Endothelial cell of hepatic sinusoid (primary cell): Measurements from ENCODE around the gene MRPS18A.
"Not testable (repeated sequence)": the region's sequence is repeated elsewhere in the genome, so short reads cannot be mapped to it uniquely, and the experiment has no call there.

Experiments used
- in situ Hi-C: cut with HindIII; loops from 2 replicates; pipeline ENCODE4 v1.10.0; 2017; ENCODE audit warnings: low sequenced_read_pairs

The MRPS18A gene

GRCh38 chr6:43717822-43718221, 30.2 kb upstream of the MRPS18A start:
- in situ Hi-C loops: no loop called here

GRCh38 chr6:43717389-43717788, 29.8 kb upstream of the MRPS18A start:
- in situ Hi-C loops: no loop called here

GRCh38 chr6:43716099-43716498, 28.5 kb upstream of the MRPS18A start:
- in situ Hi-C loops: no loop called here

- in situ Hi-C loops: no loop called here
These were observed 27.6 kb upstream of the MRPS18A start for GRCh38 chr6:43715056-43715788.

- in situ Hi-C loops: no loop called here
These were observed 26.9 kb upstream of the MRPS18A start for GRCh38 chr6:43714311-43715055.

- in situ Hi-C loops: no loop called here
These were observed 26.2 kb upstream of the MRPS18A start for GRCh38 chr6:43713643-43714310.

GRCh38 chr6:43712579-43712978, 25.0 kb upstream of the MRPS18A start:
- in situ Hi-C loops: no loop called here

GRCh38 chr6:43710576-43710975, 23.0 kb upstream of the MRPS18A start:
- in situ Hi-C loops: no loop called here

GRCh38 chr6:43709654-43710303, 22.2 kb upstream of the MRPS18A start:
- in situ Hi-C loops: no loop called here

- in situ Hi-C loops: no loop called here
These were observed 21.5 kb upstream of the MRPS18A start for GRCh38 chr6:43708860-43709653.

- in situ Hi-C loops: no loop called here
These were observed 20.2 kb upstream of the MRPS18A start for GRCh38 chr6:43707767-43708166.

GRCh38 chr6:43707269-43707668, 19.7 kb upstream of the MRPS18A start:
- in situ Hi-C loops: no loop called here

GRCh38 chr6:43706788-43707187, 19.2 kb upstream of the MRPS18A start:
- in situ Hi-C loops: no loop called here

- in situ Hi-C loops: no loop called here
These were observed 18.4 kb upstream of the MRPS18A start for GRCh38 chr6:43705996-43706395.

GRCh38 chr6:43703512-43704429, 16.2 kb upstream of the MRPS18A start:
- in situ Hi-C loops: no loop called here

GRCh38 chr6:43702534-43703440, 15.2 kb upstream of the MRPS18A start:
- in situ Hi-C loops: no loop called here

- in situ Hi-C loops: no loop called here
These were observed 14.6 kb upstream of the MRPS18A start for GRCh38 chr6:43702171-43702533.

GRCh38 chr6:43700939-43701560, 13.5 kb upstream of the MRPS18A start:
- in situ Hi-C loops: not testable (repeated sequence)
